GM12873 (cell line): ENCODE results near the gene PNPLA5.

Source experiments
- CTCF ChIP-seq: IDR thresholded peaks from 2 replicates; pipeline ENCODE4 v1.5.1; 2012; ENCODE audit warnings: low read depth, mild to moderate bottlenecking, moderate library complexity, low read length, control low read depth; ENCODE audit not compliant: insufficient read depth; ENCODE audit errors: missing control alignments

Gene PNPLA5

GRCh38 chr22:43857367-43857766 lies 34.4 kb downstream of the PNPLA5 start:
- TF ChIP-seq CTCF = no peak

- TF ChIP-seq CTCF = no peak
Measured at GRCh38 chr22:43855431-43855830, 36.4 kb downstream of the PNPLA5 start.

GRCh38 chr22:43854786-43855271 lies 37.0 kb downstream of the PNPLA5 start:
- TF ChIP-seq CTCF = no peak

- no peak for TF ChIP-seq CTCF
Measured at GRCh38 chr22:43854121-43854785, 37.6 kb downstream of the PNPLA5 start.

GRCh38 chr22:43853328-43853931 lies 38.4 kb downstream of the PNPLA5 start:
- TF ChIP-seq CTCF = no peak

GRCh38 chr22:43852573-43853327 lies 39.1 kb downstream of the PNPLA5 start:
- TF ChIP-seq CTCF = no peak

GRCh38 chr22:43851979-43852307 lies 39.9 kb downstream of the PNPLA5 start:
- no peak for TF ChIP-seq CTCF
